Naive thymus-derived CD8-positive, alpha-beta T cell (primary cell): ENCODE measurements around the gene STAG3. TPM values are rescaled to one million over a fixed set of nuclear protein-coding genes. Genes with fewer than 3 reads are reported as not detected.

ENCODE experiments used
- ATAC-seq, 2 donors: fragments of 150-1000 bp; cut with Tn5 transposase in 1 of 2; sonication (Bioruptor Pico), chemical (Tn5 transposase) in 1 of 2; 1 replicate in 1 of 2; 2 replicates in 1 of 2; pipeline ENCODE4 v1.10.0; 2021; ENCODE audit warnings: mild to moderate bottlenecking in 2 of 2, moderate library complexity in 2 of 2
- POLR2A ChIA-PET: fragments of 350-600 bp; sonication (Branson Sonifier 250); formaldehyde crosslinking; loops from one replicate; lab custom pipeline; 2021; ENCODE audit warnings: antibody characterized with exemption; lab: Charles Lee
- DNase-seq, 10 donors: peaks; one replicate each; pipeline versions ENCODE4 v3.0.0 to v3.0.0-alpha.2; 2020 to 2022
- H3K27ac Mint-ChIP-seq, 10 donors: one replicate each; pipeline ENCODE4 v1.8.0; 2020 to 2022; ENCODE audit warnings: mild to moderate bottlenecking in 10 of 10, mixed read lengths in 10 of 10, moderate library complexity in 4 of 10, inconsistent platforms in 1 of 10
- H3K27me3 Mint-ChIP-seq, 5 donors: one replicate each; pipeline ENCODE4 v1.8.0; 2021 to 2022; ENCODE audit warnings: mixed read lengths in 5 of 5
- H3K36me3 Mint-ChIP-seq, 3 donors: one replicate each; pipeline ENCODE4 v1.8.0; 2020 to 2022; ENCODE audit warnings: mixed read lengths in 3 of 3, mild to moderate bottlenecking in 2 of 3, inconsistent platforms in 1 of 3
- H3K4me1 Mint-ChIP-seq, 4 donors: one replicate each; pipeline ENCODE4 v1.8.0; 2021 to 2022; ENCODE audit warnings: mixed read lengths in 4 of 4
- H3K4me3 Mint-ChIP-seq, 10 donors: one replicate each; pipeline ENCODE4 v1.8.0; 2020 to 2022; ENCODE audit warnings: mild to moderate bottlenecking in 10 of 10, mixed read lengths in 10 of 10, moderate library complexity in 6 of 10, inconsistent platforms in 1 of 10
- H3K9me3 Mint-ChIP-seq, 9 donors: one replicate each; pipeline ENCODE4 v1.8.0; 2020 to 2022; ENCODE audit warnings: mixed read lengths in 9 of 9, mild to moderate bottlenecking in 3 of 9, inconsistent platforms in 1 of 9, moderate library complexity in 1 of 9
- polyA plus RNA-seq, 3 donors: library from polyadenylated mRNA; unstranded; fragments of 300-500 nt; fragmentation: Illumina TruSeq; gene quantifications; one replicate each; pipeline ENCODE4 v1.2.3, GENCODE V29; 2021
- total RNA-seq, 8 experiments: library from RNA in 2 of 8; stranded (reverse) in 2 of 8; gene quantifications; one replicate each; pipeline ENCODE4 v1.2.3 and lab custom pipeline; 2021 to 2026

Gene STAG3
- total and polyA plus RNA-seq, 5 experiments from 2014 or later: 6.0 to 12.1 (median 8.6) TPM

- H3K27ac Mint-ChIP-seq: peak overlapping the region; percentile 93 to 97 (median 96)
- DNase-seq (peak in 1 of 10 donors; percentile 32), ATAC-seq (no peak)
- POLR2A ChIA-PET: interaction anchor here (0.6 to 18.7 kb wide), 12 partner anchors 11 to 261 kb away, joined by 3 to 358 read pairs (median 5); partner anchors contain the start of genes CNPY4, GPC2, LAMTOR4 and MBLAC1
- H3K4me1 Mint-ChIP-seq: peaks cover 45 to 87% (median 75%) of the 10 kb centered on the region in 4 donors
- peak overlapping the region; percentile 82 to 96 (median 89) for H3K4me3 Mint-ChIP-seq
- no peaks in the 10 kb centered on the region for H3K9me3 Mint-ChIP-seq
- H3K27me3 Mint-ChIP-seq: peaks cover 0 to 22% (median 0%) of the 10 kb centered on the region in 5 donors
- H3K36me3 Mint-ChIP-seq: no peaks in the 10 kb centered on the region
Observed at GRCh38 chr7:100167912-100168323, 9.8 kb upstream of the STAG3 start.

- Mint-ChIP-seq H3K4me1 (peaks cover 49 to 82% (median 66%) of the 10 kb centered on the region in 4 donors), H3K9me3 (no peaks in the 10 kb centered on the region), H3K27ac (peak overlapping the region; percentile 93 to 97 (median 96)), H3K4me3 (peak overlapping the region; percentile 82 to 96 (median 89)), H3K27me3 (peaks cover 0 to 22% (median 0%) of the 10 kb centered on the region in 5 donors), H3K36me3 (no peaks in the 10 kb centered on the region)
- POLR2A ChIA-PET: interaction anchor here (0.7 to 18.7 kb wide), 6 partner anchors 10 to 393 kb away, joined by 3 to 358 read pairs (median 7); partner anchors contain the start of genes AP4M1, GPC2, LAMTOR4 and STAG3
- ATAC-seq: peak; percentile 30 to 44
- DNase-seq: peak in 6 of 10 donors; percentile 35 to 60 (median 48)
Observed at GRCh38 chr7:100169147-100169850, 8.4 kb upstream of the STAG3 start.

GRCh38 chr7:100170101-100170897 lies 7.4 kb upstream of the STAG3 start:
- no peak for DNase-seq
- ATAC-seq: no peak
- peaks cover 0 to 2% (median 0%) of the 10 kb centered on the region in 3 donors for H3K36me3 Mint-ChIP-seq
- POLR2A ChIA-PET: interaction anchor here (1.2 to 18.7 kb wide), 4 partner anchors 9 to 42 kb away, joined by 3 to 358 read pairs (median 104); partner anchors contain the start of genes GPC2, LAMTOR4, STAG3 and TRAPPC14
- peak overlapping the region; percentile 93 to 99 (median 96) for H3K27ac Mint-ChIP-seq
- H3K27me3 Mint-ChIP-seq: peaks cover 0 to 22% (median 0%) of the 10 kb centered on the region in 5 donors
- H3K4me1 Mint-ChIP-seq: peaks cover 49 to 81% (median 68%) of the 10 kb centered on the region in 4 donors
- no peaks in the 10 kb centered on the region for H3K9me3 Mint-ChIP-seq
- peak overlapping the region; percentile 82 to 95 (median 89) for H3K4me3 Mint-ChIP-seq

- ATAC-seq (peak; percentile 37 to 59), DNase-seq (peak in 5 of 10 donors; percentile 47 to 77 (median 64))
- Mint-ChIP-seq H3K36me3 (peaks cover 0 to 2% (median 0%) of the 10 kb centered on the region in 3 donors), H3K27me3 (peaks cover 0 to 20% (median 0%) of the 10 kb centered on the region in 5 donors), H3K4me1 (peaks cover 47 to 80% (median 66%) of the 10 kb centered on the region in 4 donors), H3K9me3 (no peaks in the 10 kb centered on the region), H3K27ac (peak overlapping the region; percentile 89 to 99 (median 94)), H3K4me3 (peak overlapping the region; percentile 83 to 95 (median 86))
- POLR2A ChIA-PET: interaction anchor here (0.6 to 18.7 kb wide), 10 partner anchors 7 to 303 kb away, joined by 3 to 358 read pairs (median 4); partner anchors contain the start of genes LAMTOR4, MBLAC1 and TRAPPC14
Observed at GRCh38 chr7:100171087-100171681, 6.5 kb upstream of the STAG3 start.

- peak; percentile 19 to 23 for ATAC-seq
- Mint-ChIP-seq H3K36me3 (peaks cover 0 to 2% (median 0%) of the 10 kb centered on the region in 3 donors), H3K27ac (peak overlapping the region in 9 of 10 donors; percentile 16 to 89 (median 81)), H3K27me3 (peaks cover 0 to 18% (median 0%) of the 10 kb centered on the region in 5 donors), H3K4me3 (peak overlapping the region; percentile 67 to 87 (median 82)), H3K9me3 (no peaks in the 10 kb centered on the region), H3K4me1 (peaks cover 46 to 80% (median 65%) of the 10 kb centered on the region in 4 donors)
- POLR2A ChIA-PET: interaction anchor here (0.6 to 18.7 kb wide), 13 partner anchors 8 to 304 kb away, joined by 3 to 358 read pairs (median 4); partner anchors contain the start of genes LAMTOR4, MBLAC1 and TRAPPC14
- peak in 1 of 10 donors; percentile 35 for DNase-seq
Observed at GRCh38 chr7:100171840-100172239, 5.9 kb upstream of the STAG3 start.

GRCh38 chr7:100173806-100174495 lies 3.8 kb upstream of the STAG3 start:
- H3K27ac Mint-ChIP-seq: peak overlapping the region in 7 of 10 donors; percentile 5 to 87 (median 43)
- ATAC-seq (no peak), DNase-seq (no peak)
- H3K27me3 Mint-ChIP-seq: peaks cover 0 to 4% (median 0%) of the 10 kb centered on the region in 5 donors
- peaks cover 29 to 67% (median 53%) of the 10 kb centered on the region in 4 donors for H3K4me1 Mint-ChIP-seq
- H3K9me3 Mint-ChIP-seq: no peaks in the 10 kb centered on the region
- H3K4me3 Mint-ChIP-seq: no peak overlapping the region
- POLR2A ChIA-PET: interaction anchor here (2.8 to 18.7 kb wide), 2 partner anchors 10 to 21 kb away, joined by 13 to 358 read pairs; partner anchors contain the start of genes LAMTOR4 and TRAPPC14
- H3K36me3 Mint-ChIP-seq: peaks cover 0 to 2% (median 0%) of the 10 kb centered on the region in 3 donors

- peaks cover 0 to 4% (median 0%) of the 10 kb centered on the region in 5 donors for H3K27me3 Mint-ChIP-seq
- H3K9me3 Mint-ChIP-seq: no peaks in the 10 kb centered on the region
- H3K4me1 Mint-ChIP-seq: peaks cover 28 to 61% (median 46%) of the 10 kb centered on the region in 4 donors
- POLR2A ChIA-PET: interaction anchor here (0.7 to 9.3 kb wide), 3 partner anchors 11 to 24 kb away, joined by 3 to 187 read pairs (median 53); partner anchors contain the start of genes GAL3ST4, LAMTOR4 and TRAPPC14
- ATAC-seq (no peak), DNase-seq (no peak)
- peak overlapping the region in 6 of 10 donors; percentile 7 to 80 (median 55) for H3K27ac Mint-ChIP-seq
- H3K4me3 Mint-ChIP-seq: peak overlapping the region in 2 of 10 donors; percentile 17 to 26
- peaks cover 0 to 2% (median 0%) of the 10 kb centered on the region in 3 donors for H3K36me3 Mint-ChIP-seq
Observed at GRCh38 chr7:100174582-100174981, 3.1 kb upstream of the STAG3 start.

- H3K27ac Mint-ChIP-seq: peak overlapping the region in 8 of 10 donors; percentile 2 to 80 (median 65)
- POLR2A ChIA-PET: interaction anchor here (0.7 to 9.3 kb wide), 3 partner anchors 11 to 25 kb away, joined by 3 to 187 read pairs (median 53); partner anchors contain the start of genes GAL3ST4, LAMTOR4 and TRAPPC14
Observed at GRCh38 chr7:100175296-100175935, 2.3 kb upstream of the STAG3 start.

GRCh38 chr7:100176096-100177044 lies 1.3 kb upstream of the STAG3 start:
- Mint-ChIP-seq H3K36me3 (peaks cover 0 to 2% (median 0%) of the 10 kb centered on the region in 3 donors), H3K27ac (peak overlapping the region in 9 of 10 donors; percentile 61 to 91 (median 81))

More at GRCh38 chr7:100175296-100175935, 2.3 kb upstream of the STAG3 start:
- H3K36me3 Mint-ChIP-seq: peaks cover 0 to 2% (median 0%) of the 10 kb centered on the region in 3 donors
- peaks cover 0 to 2% (median 0%) of the 10 kb centered on the region in 5 donors for H3K27me3 Mint-ChIP-seq
- no peak for ATAC-seq
- H3K4me3 Mint-ChIP-seq: peak overlapping the region in 9 of 10 donors; percentile 6 to 74 (median 49)
- peaks cover 0 to 3% (median 0%) of the 10 kb centered on the region in 9 donors for H3K9me3 Mint-ChIP-seq
- peaks cover 25 to 56% (median 42%) of the 10 kb centered on the region in 4 donors for H3K4me1 Mint-ChIP-seq
- DNase-seq: no peak

More at GRCh38 chr7:100176096-100177044, 1.3 kb upstream of the STAG3 start:
- POLR2A ChIA-PET: interaction anchor here (0.6 to 9.3 kb wide), 14 partner anchors 10 to 340 kb away, joined by 3 to 187 read pairs (median 4); partner anchors contain the start of genes GAL3ST4, LAMTOR4, MBLAC1 and MEPCE
- Mint-ChIP-seq H3K4me3 (peak overlapping the region; percentile 64 to 83 (median 80)), H3K27me3 (no peaks in the 10 kb centered on the region), H3K4me1 (peaks cover 24 to 58% (median 45%) of the 10 kb centered on the region in 4 donors), H3K9me3 (peaks cover 0 to 7% (median 0%) of the 10 kb centered on the region in 9 donors)
- no peak for DNase-seq
- no peak for ATAC-seq
